ENCODE measurements around the gene KRT77. TPM values are rescaled to one million over a fixed set of nuclear protein-coding genes. Genes with fewer than 3 reads are reported as not detected.

Gene KRT77
- total RNA-seq, 3 donors from 2014 or later: 0.48 TPM; not detected in 2

DNA sequence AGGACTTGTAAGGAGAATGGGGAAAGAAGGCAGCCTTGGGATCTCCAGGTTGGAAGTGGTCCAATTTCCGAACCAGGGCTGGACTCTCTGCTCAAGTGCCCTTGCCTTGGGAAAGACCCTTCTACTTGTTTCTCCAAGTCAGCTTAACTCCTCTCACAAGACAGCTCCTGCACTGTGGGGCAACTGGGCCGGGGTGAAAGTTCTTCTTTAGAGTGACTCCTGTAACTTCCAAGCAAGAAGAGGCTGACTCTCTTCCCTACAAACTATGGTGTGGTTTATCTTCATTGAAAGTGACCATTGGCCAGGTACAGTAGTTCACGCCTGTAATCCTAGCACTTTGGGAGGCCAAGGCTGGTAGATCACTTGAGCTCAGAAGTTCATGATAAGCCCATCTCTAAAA is 36.9 kb downstream of the KRT77 start:
- no peak for TF ChIP-seq POLR2A (IDR thresholded peaks at IDR 0.05)
- no peak for TF ChIP-seq POLR2AphosphoS5 (IDR thresholded peaks at IDR 0.05)
- TF ChIP-seq, protein P1, sequence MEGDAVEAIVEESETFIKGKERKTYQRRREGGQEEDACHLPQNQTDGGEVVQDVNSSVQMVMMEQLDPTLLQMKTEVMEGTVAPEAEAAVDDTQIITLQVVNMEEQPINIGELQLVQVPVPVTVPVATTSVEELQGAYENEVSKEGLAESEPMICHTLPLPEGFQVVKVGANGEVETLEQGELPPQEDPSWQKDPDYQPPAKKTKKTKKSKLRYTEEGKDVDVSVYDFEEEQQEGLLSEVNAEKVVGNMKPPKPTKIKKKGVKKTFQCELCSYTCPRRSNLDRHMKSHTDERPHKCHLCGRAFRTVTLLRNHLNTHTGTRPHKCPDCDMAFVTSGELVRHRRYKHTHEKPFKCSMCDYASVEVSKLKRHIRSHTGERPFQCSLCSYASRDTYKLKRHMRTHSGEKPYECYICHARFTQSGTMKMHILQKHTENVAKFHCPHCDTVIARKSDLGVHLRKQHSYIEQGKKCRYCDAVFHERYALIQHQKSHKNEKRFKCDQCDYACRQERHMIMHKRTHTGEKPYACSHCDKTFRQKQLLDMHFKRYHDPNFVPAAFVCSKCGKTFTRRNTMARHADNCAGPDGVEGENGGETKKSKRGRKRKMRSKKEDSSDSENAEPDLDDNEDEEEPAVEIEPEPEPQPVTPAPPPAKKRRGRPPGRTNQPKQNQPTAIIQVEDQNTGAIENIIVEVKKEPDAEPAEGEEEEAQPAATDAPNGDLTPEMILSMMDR (IDR thresholded peaks at IDR 0.05): no peak
- H3K4me3 ChIP-seq: no peak overlapping the region

DNA sequence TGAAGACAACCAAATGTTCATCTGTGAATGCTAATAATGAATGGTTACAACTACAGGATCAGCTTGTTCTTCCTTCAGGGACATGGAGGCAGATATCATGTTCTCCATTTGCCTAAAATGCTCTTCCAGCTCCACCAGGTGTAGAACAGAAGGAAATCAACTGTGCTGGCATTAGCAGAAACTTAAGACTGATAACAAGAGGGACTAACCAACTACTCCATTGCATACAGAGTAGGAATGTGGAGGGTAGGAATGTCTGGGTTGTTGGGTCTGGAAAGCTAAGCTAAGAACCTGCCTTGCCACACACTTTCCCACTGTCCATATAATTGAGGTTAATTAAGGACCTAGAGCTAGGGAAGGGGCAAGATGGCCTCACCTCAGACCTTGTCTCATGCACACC is 39.9 kb downstream of the KRT77 start:
- no peak overlapping the region for H3K4me3 ChIP-seq
- intact Hi-C loops (cut with DNase I; ENCODE audit: low total_unique reads): no loop called here
- H3K27me3 ChIP-seq: peaks cover 0 to 4% of the 10 kb centered on the region in 2 donors
- no peak for DNase-seq (ENCODE audit: low spot score in 2 of 2)
- H3K36me3 ChIP-seq: no peaks in the 10 kb centered on the region
- no peak overlapping the region for H3K27ac ChIP-seq
- no peaks in the 10 kb centered on the region for H3K9me3 ChIP-seq
- TF ChIP-seq, protein P1 (IDR thresholded peaks at IDR 0.05): no peak
- TF ChIP-seq POLR2AphosphoS5 (IDR thresholded peaks at IDR 0.05): no peak
- no peak for TF ChIP-seq POLR2A (IDR thresholded peaks at IDR 0.05)
- no peaks in the 10 kb centered on the region for H3K4me1 ChIP-seq

More for the DNA sequence above, 36.9 kb downstream of the KRT77 start:
- no peaks in the 10 kb centered on the region for H3K36me3 ChIP-seq
- no peaks in the 10 kb centered on the region for H3K9me3 ChIP-seq
- H3K27me3 ChIP-seq: no peaks in the 10 kb centered on the region
- no peak for DNase-seq (ENCODE audit: low spot score in 2 of 2)
- H3K4me1 ChIP-seq: no peaks in the 10 kb centered on the region
- intact Hi-C loops (cut with DNase I; ENCODE audit: low total_unique reads): no loop called here
- no peak overlapping the region for H3K27ac ChIP-seq

DNA sequence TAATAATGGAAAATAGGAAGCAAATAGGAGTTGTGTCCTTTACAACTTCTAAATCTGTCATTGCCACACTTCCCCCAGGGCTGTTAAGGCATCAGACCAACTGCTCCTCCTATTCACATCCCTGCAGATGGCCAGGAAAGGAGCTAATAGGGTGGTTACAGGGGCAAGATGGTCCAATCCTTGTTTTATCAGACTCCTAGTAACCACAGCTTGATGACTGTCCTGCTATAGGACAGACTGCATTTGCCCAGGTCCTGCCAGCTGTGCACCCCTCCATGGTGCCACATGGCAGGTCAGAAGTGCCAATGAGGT is 40.5 kb downstream of the KRT77 start:
- TF ChIP-seq POLR2AphosphoS5 (IDR thresholded peaks at IDR 0.05) (no peak), POLR2A (IDR thresholded peaks at IDR 0.05) (no peak)
- TF ChIP-seq, protein P1 (IDR thresholded peaks at IDR 0.05): no peak
- DNase-seq (ENCODE audit: low spot score in 2 of 2): no peak
- Histone ChIP-seq H3K27ac (no peak overlapping the region), H3K9me3 (no peaks in the 10 kb centered on the region), H3K4me1 (no peaks in the 10 kb centered on the region), H3K36me3 (no peaks in the 10 kb centered on the region), H3K27me3 (peaks cover 0 to 4% of the 10 kb centered on the region in 2 donors), H3K4me3 (no peak overlapping the region)
- intact Hi-C loops (cut with DNase I; ENCODE audit: low total_unique reads): loop anchor here (1.0 kb wide), 1 partner anchor 24 kb away; no protein-coding TSS in a partner anchor

DNA sequence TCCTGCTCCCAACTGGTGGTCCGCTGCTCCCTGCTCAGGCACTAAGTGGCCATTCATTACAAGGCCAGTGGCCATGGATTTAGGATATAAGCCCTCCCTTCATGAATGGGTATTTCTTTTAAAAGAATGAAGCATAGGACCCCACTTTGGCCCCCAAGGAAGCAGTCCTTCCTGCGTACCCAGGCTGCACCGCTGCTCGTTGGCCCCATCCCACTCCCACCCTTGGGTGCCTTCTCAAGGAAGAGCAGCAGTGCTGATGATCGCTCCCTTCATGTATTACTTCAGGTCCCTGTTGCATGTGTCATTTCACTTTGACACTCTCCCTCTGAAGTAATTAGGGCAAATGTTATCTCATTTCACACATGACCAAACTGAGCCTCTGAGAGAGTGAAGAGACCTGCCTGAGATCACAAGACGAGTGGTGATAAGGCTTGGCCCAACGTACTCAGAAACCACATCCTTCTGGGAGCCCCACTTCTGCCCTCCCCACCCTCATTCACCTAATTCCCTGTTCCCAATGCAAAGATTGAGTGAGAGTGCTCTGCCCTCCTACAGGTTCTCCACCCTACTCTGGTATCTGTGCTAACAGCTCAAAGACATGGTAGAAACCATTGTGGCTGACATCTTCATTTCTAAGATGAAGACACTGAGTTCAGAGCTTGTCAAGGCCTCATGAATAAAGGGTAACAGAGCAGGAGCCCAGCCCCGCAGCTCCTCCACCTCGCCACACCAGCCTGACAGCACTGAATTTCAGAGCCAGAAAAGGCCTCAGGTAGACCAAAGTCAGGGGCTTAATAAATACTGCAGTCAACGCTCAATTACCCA is 41.0 kb downstream of the KRT77 start:
- peaks cover 0 to 4% of the 10 kb centered on the region in 2 donors for H3K27me3 ChIP-seq
- intact Hi-C loops (cut with DNase I; ENCODE audit: low total_unique reads): loop anchor here (1.0 kb wide), 1 partner anchor 25 kb away; no protein-coding TSS in a partner anchor
- no peak for TF ChIP-seq POLR2A (IDR thresholded peaks at IDR 0.05)
- TF ChIP-seq, protein P1 (IDR thresholded peaks at IDR 0.05): no peak
- no peak for TF ChIP-seq POLR2AphosphoS5 (IDR thresholded peaks at IDR 0.05)
- no peak overlapping the region for H3K27ac ChIP-seq
- H3K36me3 ChIP-seq: no peaks in the 10 kb centered on the region
- no peak overlapping the region for H3K4me3 ChIP-seq
- no peak for DNase-seq (ENCODE audit: low spot score in 2 of 2)
- no peaks in the 10 kb centered on the region for H3K9me3 ChIP-seq
- H3K4me1 ChIP-seq: no peaks in the 10 kb centered on the region

DNA sequence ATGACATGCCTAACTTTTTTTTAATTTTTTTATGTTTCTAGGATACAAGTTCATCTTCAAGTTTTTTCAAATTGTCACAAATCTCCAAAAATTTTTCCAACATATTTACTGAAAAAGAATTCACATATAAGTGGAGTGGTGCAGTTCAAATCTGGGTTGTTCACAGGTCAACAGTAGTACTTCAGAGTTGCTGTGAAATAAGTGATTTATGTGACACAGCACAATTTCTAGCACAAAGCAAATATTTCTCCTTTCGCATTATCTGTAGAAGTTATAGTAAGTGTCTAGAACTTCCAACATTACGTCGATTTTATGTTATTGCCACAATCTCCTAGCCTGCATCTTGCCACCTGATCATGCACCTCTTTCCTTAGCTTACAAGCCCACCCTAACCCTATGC is 41.7 kb downstream of the KRT77 start:
- intact Hi-C loops (cut with DNase I; ENCODE audit: low total_unique reads): loop anchor here (1.0 kb wide), 1 partner anchor 26 kb away; no protein-coding TSS in a partner anchor
- DNase-seq (ENCODE audit: low spot score in 2 of 2): no peak
- Histone ChIP-seq H3K4me1 (no peaks in the 10 kb centered on the region), H3K36me3 (no peaks in the 10 kb centered on the region), H3K27me3 (peaks cover 0 to 4% of the 10 kb centered on the region in 2 donors), H3K4me3 (no peak overlapping the region), H3K27ac (no peak overlapping the region), H3K9me3 (no peaks in the 10 kb centered on the region)
- no peak for TF ChIP-seq POLR2A (IDR thresholded peaks at IDR 0.05)
- no peak for TF ChIP-seq POLR2AphosphoS5 (IDR thresholded peaks at IDR 0.05)
- TF ChIP-seq, protein P1 (IDR thresholded peaks at IDR 0.05): no peak

Data from breast epithelium (tissue), 4 donors.